ENCODE data around the gene CRACR2B.

The CRACR2B gene

GRCh38 chr11:811446-812245 is 16.1 kb upstream of the CRACR2B start:
- no peak for DNase-seq

DNA sequence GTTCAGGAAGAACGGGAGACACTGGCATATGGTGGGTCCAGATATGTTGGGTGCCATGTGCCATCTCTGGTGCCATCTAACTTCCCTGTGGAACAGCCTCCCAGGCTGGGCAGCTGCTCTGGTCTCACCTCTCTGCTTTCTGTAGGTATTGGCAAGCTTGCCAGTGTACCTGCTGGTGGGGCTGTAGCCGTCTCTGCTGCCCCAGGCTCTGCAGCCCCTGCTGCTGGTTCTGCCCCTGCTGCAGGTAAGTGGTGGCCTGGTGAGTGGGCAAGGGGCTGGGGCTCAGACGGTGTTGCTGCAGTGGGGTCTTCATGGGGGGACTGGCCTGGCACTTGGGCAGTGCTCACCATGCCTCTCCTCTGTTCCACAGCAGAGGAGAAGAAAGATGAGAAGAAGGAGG is 15.3 kb upstream of the CRACR2B start:
- no peak for DNase-seq

DNA sequence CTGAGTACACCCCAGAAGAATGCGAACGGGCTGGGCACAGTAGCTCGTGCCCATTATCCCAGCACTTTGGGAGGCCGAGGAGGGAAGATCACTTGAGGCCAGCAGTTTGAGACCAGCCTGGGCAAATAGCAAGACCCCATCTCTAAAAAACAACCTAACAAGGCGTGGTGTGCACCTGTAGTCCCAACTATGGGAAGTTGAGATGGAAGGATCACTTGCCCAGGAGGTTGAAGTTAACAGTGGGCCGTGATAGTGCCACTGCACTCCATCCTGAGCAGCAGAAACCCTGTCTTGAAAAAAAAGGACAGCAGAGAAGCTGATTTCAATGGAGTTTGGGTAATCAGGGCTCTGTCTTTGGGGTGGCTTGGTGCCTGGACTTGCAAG is 14.7 kb upstream of the CRACR2B start:
- no peak for DNase-seq

DNA sequence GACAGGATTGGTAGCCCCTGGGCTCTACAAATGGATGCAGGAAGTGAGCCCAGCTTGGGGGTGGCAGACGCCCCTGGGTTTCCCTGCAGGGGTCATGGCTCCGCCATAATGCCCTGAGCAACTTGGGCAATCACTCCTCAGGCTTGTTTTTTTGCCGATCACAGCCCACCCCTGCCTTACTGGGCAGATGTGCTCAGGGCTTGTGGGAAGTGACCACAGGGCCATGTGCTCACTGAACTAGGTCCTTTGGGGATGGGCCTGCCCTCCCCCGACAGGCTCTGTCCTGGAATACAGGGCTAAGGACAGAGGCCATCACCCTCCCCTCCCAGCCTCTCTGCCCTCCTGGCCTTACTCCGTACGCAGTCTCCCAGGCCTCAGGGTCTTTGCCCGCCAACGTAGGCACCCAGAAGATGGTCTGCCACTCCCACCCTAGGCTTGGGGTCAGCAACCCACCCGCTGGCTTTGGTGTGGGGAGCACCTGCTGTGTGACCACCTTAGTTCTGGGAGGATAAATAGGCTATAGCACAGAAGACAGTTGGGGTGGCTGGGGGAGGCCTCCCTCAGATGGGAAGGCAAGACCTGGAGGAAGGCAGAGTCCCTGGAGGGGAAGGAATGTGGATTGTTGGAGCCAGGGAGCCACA is 14.1 kb upstream of the CRACR2B start:
- DNase-seq, result no peak

DNA sequence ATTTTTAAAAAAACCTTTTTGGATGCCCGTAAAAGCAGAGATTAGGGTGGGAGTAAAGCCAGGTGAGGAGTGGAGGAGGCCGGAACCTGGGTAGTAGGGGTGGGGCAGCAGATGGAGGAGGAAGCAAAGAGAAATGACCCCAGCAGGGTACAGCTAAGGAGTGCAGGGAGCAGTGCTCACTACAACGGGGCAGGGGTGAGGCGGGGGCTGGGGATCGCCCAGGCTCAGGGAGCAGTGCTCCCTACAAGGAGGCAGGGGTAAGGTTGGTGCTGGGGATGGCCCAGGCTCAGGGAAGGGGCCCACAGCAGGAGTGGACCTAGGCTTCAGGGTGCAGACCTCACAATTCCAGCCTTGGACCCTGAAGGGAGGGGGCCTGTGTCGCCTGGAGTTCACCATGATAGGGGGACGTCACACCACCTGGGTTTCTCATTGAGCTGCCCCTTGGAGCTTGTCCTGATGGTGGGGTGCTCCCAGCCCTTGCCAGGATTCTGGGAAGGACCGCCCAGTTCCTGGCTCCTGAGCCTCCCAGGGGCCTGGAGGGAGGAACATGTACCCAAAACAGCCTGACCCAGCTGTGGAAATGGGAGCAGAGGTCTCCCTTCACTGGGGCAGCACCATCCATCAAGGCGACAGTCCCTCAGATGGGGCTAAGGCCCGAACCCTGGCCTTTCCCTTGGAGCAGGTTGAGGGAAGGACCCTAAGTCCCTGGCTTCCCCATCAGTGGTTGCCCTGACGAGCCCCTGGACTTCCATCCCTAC is 11.9 kb upstream of the CRACR2B start:
- no peak for DNase-seq

- no peak for DNase-seq
Observed at GRCh38 chr11:816433-816779, 11.3 kb upstream of the CRACR2B start.

DNA sequence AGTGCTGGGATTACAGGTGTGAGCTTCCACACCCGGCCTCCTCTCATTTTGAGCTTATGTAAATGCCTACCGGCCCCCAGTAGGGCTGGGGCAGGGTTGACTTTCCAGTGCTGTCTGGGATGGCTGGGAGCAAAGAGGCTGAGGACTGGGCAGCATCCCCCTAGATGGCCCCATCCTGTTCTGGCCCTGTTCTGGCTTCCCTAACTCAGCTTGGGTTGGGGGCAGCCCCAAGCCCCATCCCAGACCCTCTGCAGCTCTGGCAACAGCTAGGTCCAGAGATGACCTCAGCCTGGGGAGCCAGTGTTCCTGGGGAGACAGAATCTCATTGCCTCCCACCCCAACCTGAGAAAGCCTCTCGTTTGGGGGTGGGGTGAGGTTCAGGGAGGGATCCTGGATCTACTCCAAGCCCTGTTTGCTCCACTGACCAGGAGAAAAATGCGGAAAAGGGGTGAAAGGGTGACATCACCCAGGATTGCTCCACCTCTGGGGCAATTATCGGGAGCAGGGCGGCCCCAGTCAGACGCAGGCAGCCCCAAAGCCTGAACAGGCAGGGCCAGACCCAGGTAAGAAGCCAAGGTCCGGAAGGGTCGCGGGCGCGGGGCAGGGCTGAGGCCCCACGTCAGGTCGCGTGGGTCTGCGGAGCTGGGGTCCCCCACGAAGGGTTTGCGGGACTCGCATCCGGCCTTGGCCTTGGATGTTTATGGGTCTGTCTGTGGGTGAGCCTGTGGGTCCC is 9.2 kb upstream of the CRACR2B start, which contains the start of gene PNPLA2:
Gene PNPLA2, plus strand, starts transcription at position 519 of the 733 bp plus-strand sequence. CDS start 805 bp downstream, outside the sequence.
- DNase-seq, result no peak

DNA sequence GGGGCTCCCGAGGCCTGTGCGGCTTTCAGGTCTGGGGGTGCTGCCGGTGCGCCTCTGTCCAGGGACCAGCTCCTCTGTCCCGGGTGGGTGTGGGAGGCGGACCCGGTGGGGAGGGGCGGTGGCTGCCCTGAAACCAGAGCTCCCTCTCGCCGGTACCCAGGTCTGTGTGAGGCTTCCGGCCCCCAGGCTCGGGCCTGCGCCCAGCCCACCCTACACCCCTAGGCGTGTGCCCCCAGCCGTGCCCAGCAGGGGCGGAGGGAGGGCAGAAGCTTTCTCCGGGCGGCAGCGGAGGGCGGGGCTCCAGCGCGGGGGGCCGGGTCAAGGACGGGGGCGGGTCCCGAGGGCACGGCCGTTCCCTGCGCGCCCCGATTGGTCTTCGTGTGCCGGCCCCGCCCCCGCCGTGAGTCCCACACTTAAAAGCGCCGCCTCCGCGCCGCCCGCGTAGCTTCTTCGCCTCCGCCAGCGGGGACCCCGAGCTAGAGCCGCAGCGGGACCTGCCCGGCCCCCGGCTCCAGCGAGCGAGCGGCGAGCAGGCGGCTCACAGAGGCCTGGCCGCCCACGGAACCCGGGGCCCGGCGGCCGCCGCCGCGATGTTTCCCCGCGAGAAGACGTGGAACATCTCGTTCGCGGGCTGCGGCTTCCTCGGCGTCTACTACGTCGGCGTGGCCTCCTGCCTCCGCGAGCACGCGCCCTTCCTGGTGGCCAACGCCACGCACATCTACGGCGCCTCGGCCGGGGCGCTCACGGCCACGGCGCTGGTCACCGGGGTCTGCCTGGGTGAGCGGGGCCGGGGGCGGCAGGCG is 8.4 kb upstream of the CRACR2B start:
- DNase-seq, result no peak

DNA sequence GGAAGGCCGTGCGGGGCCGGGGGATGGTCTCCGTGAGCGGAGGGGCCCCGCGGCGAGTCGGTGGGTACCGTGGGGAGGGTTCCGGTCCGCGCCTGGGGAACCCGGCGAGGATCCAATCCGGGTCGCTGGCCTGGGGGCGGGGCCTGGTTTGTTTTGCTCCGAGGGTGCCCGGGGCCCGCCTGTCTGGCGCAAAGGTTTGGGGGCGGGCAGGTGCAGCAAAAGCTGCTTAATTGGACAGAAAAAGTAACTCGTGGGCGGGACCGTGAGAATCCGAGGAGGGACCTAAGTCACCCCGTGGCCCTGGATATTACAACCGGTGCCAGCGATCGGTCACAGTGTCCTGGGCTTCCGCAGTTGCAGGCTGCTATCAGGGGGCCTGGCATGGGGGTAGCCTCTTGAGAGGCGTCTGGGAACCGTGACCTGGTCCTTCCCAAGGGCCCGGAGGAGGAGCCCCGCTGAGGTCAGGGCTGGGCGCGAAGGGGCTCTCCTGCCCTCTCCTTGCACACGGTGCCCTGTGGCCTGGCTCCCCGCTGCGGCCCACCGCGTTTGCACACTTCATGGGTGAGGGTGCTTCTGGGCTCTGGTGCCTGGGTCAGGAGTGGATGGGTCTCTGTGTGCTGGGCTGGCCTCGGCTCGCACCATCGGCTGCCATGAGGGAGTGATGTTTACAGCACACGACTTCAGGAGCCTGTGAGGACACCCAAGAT is 7.6 kb upstream of the CRACR2B start:
- DNase-seq, result no peak

DNA sequence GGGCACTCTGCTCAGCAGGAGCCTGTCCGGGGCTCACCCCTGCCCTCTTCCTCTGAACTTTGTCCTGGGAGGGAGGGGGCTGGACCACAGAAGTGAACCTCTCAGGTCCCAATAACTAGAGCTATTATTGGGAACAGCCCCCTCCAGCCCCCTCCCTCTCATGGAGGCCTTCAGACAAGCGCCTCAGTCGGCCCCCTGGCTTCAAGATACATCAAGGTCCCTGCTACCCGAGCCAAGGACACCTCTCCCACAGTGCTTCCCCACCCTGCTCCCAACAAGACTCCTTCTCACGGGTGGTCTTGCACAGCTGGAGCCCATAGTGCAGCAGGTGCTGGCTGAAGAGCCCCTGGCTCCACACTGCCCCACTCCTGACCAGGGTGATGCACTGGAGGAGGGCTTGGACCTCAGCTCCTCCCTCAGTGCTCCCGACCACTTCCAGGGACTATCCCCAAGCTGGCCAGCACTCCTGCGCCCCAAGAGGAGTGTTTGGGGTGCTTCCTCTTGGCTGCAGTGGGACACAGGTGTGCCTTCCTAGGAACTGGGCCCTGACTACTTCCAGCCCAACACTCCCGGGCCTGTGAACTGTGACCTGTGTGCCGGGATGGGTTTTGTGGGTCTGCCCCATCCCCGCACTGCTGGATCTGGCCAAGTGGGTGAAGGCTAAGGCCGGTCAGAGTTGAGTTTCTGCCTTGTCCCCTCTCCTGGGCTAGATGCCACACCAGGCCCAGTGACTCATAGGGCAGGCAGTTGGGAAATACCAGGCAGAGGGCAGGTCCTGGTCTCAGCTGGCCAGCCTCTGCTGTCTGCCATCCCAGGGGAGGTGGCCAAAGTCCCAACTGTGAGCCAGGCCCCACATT is 6.8 kb upstream of the CRACR2B start:
- DNase-seq, result no peak

DNA sequence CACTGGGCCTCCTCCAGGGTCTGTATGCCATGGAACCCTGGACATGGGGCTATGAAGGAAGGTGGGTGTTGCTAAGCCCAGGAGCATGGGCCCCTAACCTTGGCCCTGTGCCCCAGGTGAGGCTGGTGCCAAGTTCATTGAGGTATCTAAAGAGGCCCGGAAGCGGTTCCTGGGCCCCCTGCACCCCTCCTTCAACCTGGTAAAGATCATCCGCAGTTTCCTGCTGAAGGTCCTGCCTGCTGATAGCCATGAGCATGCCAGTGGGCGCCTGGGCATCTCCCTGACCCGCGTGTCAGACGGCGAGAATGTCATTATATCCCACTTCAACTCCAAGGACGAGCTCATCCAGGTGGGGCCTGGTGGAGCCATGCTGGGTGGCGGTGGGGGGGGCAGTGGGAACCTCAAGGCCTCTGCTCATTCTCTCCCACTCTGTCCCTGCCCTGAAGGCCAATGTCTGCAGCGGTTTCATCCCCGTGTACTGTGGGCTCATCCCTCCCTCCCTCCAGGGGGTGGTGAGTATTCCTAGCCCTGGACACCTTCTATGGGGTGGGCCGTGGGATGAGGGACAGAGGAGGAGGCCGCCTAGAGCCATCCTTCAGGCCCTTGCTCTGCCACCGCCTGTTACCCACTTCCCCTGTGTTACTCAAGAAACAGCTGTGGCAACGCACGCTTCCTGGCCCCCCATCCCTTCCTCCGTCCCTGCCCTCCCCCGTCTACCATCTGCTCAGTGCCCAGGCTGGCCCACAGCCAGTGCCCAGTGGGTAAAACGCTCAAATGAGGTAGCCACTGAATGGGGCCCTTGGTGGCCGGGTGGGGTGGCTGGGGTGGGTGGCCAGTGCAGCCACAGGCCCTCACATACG is 6.0 kb upstream of the CRACR2B start:
- DNase-seq, result no peak

GRCh38 chr11:823441-824291 is 4.1 kb upstream of the CRACR2B start:
- no peak for DNase-seq

GRCh38 chr11:824292-824880 is 3.3 kb upstream of the CRACR2B start:
- no peak for DNase-seq

DNA sequence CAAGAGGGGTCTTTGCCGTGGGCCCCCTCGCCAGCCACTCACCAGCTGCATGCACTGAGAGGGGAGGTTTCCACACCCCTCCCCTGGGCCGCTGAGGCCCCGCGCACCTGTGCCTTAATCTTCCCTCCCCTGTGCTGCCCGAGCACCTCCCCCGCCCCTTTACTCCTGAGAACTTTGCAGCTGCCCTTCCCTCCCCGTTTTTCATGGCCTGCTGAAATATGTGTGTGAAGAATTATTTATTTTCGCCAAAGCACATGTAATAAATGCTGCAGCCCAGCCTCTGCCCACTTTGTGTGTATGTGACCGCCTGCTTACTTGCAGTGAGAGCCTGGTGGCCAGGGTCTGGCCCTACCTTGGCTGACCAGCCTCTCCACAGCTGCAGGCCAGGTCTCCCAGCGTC is 2.8 kb upstream of the CRACR2B start:
- no peak for DNase-seq

DNA sequence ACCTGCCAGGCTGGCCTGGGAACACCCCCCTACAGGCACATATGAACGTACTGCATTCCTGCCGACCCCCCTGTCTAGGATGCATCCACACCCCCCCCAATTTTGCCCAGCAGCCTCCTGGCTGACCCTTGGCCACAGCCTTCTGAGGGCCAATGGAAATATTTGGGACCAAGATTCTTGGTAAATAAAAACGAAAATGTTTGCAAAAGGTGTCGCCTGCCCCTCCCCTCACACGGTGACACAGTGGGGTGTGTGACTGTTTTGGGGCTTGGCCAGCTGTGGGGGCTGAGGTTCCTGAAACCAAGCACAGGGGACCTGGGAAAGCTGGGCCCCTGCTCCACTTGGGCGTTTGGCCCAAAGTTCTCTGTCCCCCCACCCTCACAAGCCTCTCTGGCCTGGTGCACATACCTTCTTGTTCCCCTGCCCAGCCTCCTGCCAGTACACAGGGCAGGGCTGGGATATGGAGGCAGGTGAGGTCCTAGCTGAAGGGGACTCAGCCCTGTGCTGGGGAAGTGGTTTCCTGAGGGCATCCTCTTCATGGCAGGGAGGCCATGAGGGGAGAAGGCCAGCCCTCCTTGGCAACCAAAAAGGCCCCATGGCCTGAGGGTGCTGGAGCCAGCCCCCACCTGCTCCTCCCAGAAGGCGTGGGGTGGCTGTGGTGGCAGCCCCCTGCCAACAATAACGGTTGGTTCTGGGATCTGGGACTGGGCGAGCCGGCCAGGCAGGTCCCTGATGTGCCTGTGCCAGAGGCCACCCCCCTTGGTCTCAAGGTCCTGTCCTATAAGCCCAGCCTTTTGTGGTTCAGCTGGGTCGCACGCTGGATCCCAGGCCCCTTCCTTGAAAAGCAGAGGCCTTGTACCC is 2.1 kb upstream of the CRACR2B start:
- no peak for DNase-seq

- no peak for DNase-seq
Observed at GRCh38 chr11:826227-826621, 1.5 kb upstream of the CRACR2B start.

- DNase-seq, result no peak
Observed at GRCh38 chr11:826836-827145, 928 bp upstream of the CRACR2B start.

Measured in NCI-H2081 treated with DMSO at 0.1 percent for 48 hours (cell line).